Right ventricle myocardium inferior (tissue), 1 donor: ENCODE data around the gene CADM1. TPM values are rescaled to one million over a fixed set of nuclear protein-coding genes. Genes with fewer than 3 reads are reported as not detected.
A peak's percentile ranks its signal among the peaks of the same experiment; 100 is the strongest.

Experiments used
- ATAC-seq: fragments of 200-7000 bp; cut with Tn5 transposase; one replicate; pipeline ENCODE4 v1.9.1; 2020; ENCODE audit warnings: mild to moderate bottlenecking, moderate library complexity
- DNase-seq: peaks from one replicate; pipeline ENCODE4 v3.0.0; 2021; ENCODE audit errors: missing footprints
- intact Hi-C: fragments of 100-400 bp; cut with DNase I; formaldehyde crosslinking; loops from one replicate; pipeline ENCODE4 v1.11.0; 2022
- total RNA-seq: library from RNA; stranded (reverse); fragmentation: NEBNext Ultra II Directional; extraction: Animal tissue kit (Norgen Biotek cat#: 25700); gene quantifications from one replicate; pipeline ENCODE4 v1.2.1, GENCODE V29; 2021
- donor health status: DM: no; HTN: yes; CAD: no; lungs with severe emphysema.

The CADM1 gene
- total RNA-seq, 1 donor from 2014 or later, result 42.4 TPM

DNA sequence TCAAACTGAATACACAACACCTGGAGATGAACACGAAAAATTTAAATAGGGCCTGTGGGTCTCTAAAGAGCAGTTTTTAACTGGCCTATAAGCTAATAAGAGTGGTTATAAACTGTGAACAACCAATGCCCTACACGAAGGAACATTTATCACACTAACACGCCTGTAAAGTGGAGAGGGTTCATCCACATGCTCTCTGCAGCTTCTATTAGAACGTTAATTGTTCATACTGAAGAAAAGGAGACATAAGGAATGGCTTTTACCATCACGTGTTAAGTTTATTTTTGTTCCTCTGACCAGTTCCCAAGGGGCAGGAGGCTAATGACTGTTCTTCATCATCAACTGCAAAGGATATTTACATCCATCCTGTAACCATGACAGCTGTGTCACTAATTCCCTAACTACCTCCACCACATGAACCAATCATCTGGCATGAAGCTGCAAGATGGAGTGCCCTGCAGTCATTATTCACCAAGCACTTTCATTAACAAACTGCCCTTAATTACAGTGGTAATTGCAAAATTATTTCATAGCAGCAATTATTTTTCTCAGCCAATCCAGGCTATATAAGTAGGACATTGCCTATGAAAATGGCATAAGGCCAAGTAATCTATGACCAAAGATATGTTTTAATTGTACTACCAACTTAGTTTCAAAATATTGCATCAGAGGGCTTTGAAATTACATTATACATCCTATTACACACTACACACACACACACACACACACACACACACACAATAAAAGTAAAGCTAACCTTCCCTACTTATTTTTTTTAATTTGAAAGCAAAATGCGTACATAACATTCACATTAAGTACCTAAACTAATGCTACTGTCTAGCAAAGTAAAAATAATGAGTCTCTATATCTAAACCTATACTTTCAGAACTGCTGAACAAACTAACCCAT lies 186.7 kb downstream of the CADM1 start:
- ATAC-seq, result no peak
- no peak for DNase-seq
- intact Hi-C loops, result no loop called here

DNA sequence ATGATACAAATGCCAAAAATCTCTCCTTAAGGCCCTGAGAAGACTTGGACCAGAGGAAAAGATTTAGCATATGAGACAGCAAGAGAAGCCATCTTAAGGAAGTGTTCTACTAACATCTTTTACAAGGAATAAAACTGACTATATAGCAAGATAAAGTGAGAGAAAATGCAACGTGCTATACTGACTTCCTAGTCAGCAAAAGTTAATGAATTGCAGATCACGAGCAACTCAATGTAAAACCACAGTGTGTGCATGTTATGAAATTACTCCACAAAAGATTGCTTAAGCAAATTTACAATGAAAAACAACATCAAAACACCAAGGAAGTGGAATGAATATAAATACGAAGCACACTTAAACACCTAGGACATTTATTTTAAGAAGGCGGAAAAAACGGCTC lies 187.5 kb downstream of the CADM1 start:
- DNase-seq, result no peak
- no peak for ATAC-seq
- intact Hi-C loops, result no loop called here

DNA sequence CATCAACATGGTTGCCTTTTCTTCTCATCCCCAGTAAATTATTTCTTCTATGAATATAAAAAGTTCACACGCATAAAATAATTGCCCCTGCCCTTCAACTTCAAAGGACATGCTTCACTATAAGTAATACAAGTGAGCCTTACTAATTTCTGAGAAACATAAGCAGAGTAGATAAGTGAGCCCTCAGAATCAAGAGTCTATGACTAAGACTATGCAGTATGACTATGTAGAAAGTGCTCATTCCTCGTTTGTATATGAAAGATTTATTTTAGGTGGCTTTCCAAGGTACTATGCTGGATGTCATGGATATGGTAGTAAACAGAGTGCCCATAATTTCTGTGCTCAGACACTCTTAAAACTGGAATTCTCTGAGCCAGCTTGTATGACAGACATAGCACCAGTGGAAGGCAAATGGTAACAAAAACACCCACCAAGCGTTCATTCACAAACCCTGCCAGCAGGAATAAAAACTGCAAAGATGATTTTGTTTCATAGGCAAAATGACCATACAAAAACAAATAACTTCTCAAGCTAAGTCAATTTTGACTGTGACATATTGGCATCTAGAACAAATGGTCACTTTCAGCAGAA lies 189.8 kb downstream of the CADM1 start:
- ATAC-seq (no peak), DNase-seq (no peak)
- intact Hi-C loops, result no loop called here

DNA sequence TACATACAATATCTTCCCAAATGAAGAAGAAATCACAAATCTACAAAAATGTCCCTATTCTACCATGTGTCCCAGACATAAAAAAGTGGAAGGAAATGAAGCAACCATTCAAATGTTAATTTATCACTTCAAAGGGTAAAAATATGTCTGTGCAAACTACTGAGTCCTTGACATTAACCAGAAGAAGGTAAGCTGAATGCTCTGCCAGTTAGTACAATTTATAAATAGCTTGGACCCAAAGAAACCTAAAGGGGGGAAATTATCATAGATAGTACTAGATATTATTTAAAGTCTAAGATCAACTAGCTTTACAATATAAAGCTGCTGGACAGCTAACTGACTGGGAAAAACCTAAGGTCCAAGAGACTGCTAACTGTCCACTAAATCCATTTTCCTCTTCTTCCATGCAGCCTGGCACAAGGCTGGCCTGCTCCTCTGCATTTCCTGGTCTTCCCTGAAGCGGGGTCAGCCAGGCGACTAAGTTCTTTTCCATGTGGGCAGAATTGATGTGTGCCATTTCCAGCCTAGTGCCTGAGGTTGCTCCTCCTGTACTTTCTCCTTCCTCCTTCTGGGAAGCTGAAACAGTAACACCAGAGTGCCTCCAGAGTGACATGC lies 190.9 kb downstream of the CADM1 start:
- DNase-seq (no peak), ATAC-seq (no peak)
- intact Hi-C loops, result no loop called here

DNA sequence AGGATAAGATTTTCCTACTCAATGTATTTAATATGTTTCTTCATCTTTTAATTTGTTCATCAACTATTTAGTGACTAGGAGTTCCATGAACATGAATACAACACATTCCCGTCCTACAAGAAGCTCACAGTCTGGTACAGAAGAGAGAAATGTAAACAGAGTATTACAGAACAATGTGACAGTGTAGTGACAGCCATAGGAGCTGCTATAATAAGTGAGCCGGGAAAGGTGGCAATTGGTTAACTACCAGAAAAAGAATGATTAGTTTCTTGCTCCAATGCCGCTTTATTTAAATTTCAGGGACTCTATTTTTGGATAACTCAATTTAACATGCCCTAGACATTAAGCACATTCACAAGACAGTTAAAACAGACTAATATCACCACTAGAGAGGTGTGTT lies 192.3 kb downstream of the CADM1 start:
- intact Hi-C loops, result no loop called here
- no peak for ATAC-seq
- no peak for DNase-seq

DNA sequence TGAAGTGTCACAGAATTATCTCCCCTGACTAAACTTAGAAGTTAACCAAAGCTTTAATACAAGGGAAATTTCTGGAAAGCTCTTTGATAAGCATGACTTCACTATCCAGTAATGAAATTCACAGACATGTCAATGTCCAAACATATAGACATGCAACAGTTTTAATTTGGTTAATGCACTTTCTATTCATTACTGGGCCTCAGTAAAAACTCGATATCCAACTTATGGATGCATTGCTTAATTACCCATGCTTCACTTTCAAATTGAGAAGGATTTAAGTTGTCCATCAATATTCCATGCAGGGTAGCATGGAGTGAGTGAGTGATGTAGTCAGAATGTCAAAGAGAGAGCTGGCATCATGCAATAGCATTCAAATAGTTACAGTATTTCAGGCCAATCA lies 197.5 kb downstream of the CADM1 start:
- ATAC-seq (no peak), DNase-seq (no peak)
- intact Hi-C loops, result no loop called here

DNA sequence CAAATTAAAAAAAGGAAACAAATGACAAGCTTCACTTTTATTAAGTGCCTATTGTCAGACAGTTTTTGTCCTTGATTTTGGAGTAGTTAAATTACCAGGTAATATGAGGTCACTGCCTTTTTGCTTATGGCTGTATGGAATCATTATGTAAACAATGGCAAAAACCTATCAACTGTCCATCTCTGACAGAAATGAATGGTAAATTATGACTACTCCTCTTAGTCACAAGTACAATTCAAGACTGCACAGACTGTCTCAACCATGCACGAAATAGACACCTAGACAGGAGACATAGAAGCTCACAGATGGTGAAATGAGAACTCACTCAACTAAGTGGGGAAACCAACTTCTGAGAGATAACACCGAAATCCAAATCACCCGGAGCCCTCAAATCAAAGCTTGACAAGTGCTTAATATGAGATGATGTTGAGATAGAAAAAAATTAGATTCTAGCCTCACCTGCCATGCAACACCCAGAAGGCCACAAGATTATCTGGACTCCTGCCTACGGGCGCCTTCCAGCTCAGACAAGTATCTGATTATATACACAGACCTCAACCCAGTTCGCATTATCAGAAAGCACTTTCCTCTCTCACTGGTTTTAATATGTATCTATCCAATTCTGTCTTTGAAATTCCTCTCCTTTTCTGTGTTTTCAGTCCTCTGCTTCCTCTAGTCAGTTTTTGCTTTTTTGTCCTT lies 199.3 kb downstream of the CADM1 start:
- DNase-seq (no peak), ATAC-seq (no peak)
- intact Hi-C loops, result no loop called here

DNA sequence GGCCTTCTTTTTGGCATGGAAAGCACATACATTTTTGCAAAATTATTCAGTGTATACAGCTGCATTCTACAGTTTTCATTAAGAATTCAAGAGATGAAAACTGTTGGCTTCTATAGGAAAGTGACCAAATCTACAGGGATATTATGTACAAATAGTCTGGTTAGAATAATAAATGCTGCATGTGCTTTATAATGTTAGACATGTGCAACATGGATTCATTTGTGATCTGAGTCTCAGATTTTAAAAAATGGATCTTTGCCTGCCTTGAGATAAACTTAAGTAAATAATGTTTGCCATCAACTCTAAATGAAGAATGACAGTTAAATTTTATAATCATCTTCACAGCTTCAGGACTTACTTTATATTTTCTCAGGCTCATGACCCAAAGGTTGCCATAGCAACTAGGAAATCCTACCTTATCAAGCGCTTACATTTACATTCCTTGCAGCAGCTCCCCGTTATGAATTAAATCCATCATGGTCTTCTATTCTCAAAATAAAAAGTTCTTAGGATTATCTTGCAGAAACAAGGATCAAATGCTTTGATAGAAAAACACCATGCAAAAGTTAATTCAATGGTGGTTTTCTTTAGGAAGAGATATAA lies 200.2 kb downstream of the CADM1 start:
- DNase-seq, result no peak
- intact Hi-C loops, result no loop called here
- ATAC-seq, result no peak

DNA sequence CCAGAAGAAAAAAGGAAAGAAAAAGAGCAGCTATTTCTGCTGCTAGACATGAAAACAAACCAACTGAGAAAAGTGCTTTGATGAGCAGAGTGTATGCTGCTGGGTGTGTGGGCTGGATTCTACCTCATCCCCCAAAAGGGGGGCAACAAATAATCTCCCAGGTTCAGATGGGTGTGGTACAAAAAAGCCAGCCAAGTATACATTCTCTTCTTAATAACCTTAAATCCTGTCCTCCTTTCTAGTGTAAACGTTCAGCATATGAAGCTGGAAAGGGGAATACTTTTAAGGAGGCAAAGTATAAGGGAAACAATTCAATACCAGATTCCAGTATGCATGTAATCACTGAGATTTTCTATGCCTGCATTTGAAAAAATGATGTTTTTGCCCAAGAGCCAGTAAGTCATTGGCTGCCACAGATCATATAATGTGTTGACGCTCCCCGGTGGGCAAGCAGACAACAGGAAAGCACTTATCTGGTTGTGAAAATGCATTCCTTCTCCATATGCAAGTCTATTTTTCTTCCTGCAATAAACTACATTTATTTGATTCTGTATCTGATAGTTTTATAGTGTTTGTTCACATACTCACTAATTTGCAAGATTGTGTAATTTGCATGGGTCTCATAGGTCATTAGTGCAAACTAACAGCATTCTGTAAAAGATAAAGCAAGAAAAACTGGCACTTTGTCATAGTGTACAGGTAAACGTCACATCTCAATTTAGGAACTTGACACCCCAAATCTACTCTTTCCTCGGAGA lies 201.1 kb downstream of the CADM1 start:
- no peak for DNase-seq
- ATAC-seq, result no peak
- intact Hi-C loops, result no loop called here

DNA sequence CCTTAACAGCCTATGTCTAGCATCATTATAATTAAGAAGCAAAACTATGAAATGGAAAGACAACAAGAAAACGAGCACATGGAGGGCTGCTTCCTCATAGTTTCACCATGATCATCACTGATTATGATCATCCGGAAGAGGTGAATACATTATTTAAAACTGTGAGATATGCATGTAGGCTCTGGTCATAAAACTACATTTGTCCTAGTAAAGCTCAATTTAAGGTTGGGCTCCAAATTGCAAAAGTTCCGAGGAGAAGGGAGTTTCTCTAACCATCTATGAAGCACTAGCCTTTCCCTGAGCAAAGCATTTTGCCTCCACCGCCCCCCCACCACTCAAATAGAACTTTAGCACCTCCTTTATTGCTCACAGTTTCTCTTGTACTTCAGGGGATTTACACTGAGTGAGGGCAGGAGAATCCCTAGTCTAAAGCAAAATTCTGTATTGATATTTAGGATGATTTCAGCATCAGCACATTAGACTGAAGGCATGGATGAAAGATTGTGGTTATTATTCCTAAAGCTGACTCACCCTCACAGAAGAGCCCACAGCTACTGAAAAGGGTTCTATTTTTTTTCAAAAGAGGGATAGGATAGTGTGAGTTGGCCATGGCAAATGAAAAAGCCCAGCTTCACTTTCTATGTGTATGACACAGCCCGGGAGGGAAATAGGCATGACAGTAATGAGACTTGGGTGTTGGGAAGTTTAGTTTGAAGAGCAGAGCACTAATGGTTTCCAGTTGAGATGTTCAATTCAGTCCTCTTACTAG lies 203.4 kb downstream of the CADM1 start:
- intact Hi-C loops, result no loop called here
- no peak for DNase-seq
- no peak for ATAC-seq

DNA sequence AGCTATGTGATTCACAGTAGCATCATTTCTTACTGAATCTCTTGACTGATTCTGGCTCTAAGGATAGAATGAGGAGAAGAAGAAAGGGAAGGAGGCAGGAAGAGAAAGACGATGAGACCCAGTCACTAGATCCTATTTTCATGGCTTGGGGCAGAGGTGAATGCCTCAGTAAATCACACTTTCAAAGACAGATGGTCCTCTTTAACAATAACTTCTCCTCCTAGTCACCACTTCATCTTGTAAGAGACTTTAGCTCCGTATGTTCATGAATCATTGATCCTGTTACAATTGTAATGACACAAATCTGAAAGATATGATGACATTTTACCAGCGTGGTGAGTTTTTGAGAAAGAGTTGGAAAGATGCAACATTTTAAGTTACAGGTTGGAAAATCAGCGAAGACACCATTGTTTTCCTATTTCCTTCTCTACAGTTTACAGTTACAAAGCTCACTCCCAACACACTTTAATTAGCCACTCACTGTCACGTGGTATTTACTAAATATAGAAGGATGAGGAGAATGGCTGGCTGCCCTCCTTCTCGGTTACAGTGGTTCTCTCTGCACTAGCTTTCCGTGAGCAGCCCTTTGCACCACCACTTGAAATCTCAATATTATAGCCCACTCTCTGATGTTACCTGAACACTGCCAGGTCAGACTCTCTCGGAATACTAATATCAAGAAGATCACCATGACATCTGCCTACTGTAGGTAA lies 205.8 kb downstream of the CADM1 start:
- ATAC-seq (peak; percentile 77), DNase-seq (no peak)
- intact Hi-C loops, result loop anchor here (10.0 kb wide), 1 partner anchor 114 kb away; no protein-coding TSS in a partner anchor

DNA sequence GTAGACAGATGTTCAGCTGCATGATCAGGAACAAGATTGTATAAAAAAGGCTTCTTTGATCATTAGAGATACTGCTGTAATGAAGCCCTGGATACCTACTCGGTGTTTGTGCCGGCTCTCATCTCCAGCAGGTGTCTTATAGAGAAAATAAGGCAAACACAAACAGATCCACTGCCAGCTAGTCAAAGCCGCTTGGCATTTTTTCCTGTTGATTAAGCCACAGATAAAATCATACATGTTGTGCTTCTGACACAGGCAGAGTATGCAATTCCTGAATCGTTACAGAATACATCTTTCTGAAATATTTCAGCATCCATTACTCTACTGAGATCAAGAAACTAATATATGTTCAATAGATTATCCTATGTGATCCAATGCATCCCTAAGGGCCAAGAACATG lies 206.9 kb downstream of the CADM1 start:
- intact Hi-C loops, result loop anchor here (10.0 kb wide), 1 partner anchor 113 kb away; no protein-coding TSS in a partner anchor
- DNase-seq, result no peak
- ATAC-seq, result no peak

DNA sequence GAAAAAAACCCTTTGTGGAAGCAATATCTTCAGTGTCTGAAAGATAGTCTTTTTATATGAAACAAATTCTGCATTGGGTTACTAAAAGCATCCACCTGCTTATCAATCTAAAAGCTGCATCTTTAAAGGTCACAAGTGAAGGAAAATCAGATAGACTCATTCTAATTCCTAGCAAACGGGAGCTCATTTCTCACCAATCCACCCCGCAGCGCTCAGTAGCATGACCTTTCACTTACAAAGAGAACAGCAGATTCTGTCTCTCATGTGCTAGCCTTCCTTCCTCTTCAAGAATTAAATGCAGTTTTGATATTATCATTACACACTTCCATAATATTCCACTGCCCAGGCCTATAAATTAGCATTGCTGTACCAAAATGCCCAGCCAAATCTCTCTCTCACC lies 212.9 kb downstream of the CADM1 start:
- intact Hi-C loops, result loop anchor here (10.0 kb wide), 1 partner anchor 107 kb away; no protein-coding TSS in a partner anchor
- DNase-seq, result no peak
- ATAC-seq, result no peak

DNA sequence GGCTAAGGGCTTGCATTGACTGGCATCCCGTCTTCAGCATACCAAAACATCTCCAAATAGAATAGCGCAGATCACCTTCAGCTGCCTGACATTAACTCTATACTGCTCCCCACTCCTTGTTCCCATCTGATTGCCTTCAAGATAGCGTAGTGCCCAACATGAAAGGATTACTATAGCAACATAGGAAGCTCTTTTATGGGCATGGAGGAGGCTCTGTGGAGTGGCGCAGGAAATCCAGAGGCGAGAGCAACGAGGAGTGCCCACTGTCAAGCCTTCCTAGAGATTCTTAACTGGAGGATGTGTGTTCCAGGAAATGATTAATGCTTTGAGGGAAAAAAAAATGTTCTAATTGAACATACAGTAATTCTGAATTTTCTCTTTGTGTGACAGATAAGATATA lies 213.3 kb downstream of the CADM1 start:
- ATAC-seq (peak; percentile 31), DNase-seq (no peak)
- intact Hi-C loops, result loop anchor here (10.0 kb wide), 1 partner anchor 106 kb away; no protein-coding TSS in a partner anchor

DNA sequence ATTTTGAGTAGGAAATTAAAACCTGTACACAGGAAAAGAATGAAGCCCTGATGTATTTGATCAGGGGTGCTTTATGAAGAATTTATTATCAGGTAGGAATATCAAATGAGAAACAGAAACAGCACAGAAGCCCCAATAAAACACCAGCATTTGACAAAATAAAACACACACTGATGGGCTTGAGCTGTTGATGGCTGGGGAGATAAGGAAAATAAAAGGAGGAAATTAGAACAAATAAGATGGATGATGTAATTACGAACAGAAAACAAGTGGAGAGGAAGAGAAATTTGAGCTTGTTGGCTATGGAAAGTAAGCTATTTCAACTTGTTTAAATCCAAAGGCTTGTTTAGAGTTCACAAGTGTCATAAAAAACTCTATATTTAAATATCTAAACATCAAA lies 213.7 kb downstream of the CADM1 start:
- DNase-seq, result no peak
- intact Hi-C loops, result loop anchor here (10.0 kb wide), 1 partner anchor 106 kb away; no protein-coding TSS in a partner anchor
- ATAC-seq, result no peak

DNA sequence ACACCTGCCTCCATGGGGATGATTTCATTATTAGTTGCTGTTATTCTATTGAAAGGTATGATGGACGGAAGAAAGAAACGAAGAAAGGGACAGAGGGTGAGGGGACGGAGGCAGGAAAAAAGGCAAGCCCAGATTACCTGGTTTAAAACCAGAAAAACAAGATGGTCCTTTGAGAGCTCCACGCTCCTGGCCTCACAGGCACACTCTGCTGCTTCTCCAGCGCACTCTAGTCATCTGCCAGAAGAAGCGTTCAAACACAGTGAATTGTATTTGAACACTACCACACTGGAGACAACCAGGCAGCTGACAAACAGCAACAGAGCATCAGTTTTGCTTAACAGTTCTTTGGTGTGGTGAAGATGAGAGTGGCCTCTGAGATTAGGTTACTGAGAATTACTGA lies 216.9 kb downstream of the CADM1 start:
- ATAC-seq, result no peak

DNA sequence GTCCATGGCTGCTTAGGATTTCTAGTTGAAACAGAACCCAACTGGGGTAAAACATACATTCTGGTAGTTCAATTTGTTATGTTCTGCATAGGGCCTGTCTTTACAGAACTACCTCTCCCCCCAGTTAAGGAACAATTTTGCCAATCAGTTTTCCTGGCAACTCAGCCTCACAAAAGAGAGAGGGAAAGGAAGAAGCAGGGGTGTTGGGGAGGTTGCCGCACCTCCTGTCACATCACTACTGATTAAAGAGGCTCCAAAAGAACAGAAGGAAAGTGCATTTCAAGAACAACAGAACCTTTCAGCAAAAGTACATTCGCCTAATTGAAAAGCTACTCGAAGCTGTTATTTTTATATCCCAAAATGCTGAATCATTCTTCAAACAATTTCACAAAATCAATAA lies 217.6 kb downstream of the CADM1 start:
- intact Hi-C loops, result no loop called here
- DNase-seq (no peak), ATAC-seq (no peak)

More for the DNA sequence above, 216.9 kb downstream of the CADM1 start:
- no peak for DNase-seq
- intact Hi-C loops, result no loop called here
